Astrocyte (in vitro differentiated cells and primary cell): Measurements from ENCODE around the gene DGKI. TPM values are rescaled to one million over a fixed set of nuclear protein-coding genes. Genes with fewer than 3 reads are reported as not detected.

Experiments
- DNase-seq: peaks from one replicate; pipeline ENCODE4 v3.0.0-alpha.2; 2010; ENCODE audit warnings: low read depth
- FAIRE-seq: peaks from 2 replicates; lab custom pipeline; 2011; peaks lifted over from hg19 to GRCh38; lab: Jason Lieb, UNC
- H2AFZ ChIP-seq: 2 replicates; pipeline ENCODE4 v1.6.0; 2012; ENCODE audit warnings: low read depth, low read length, inconsistent platforms
- H3K27ac ChIP-seq: 2 replicates; pipeline ENCODE4 v1.5.1; 2011; ENCODE audit warnings: low read depth, low read length, inconsistent platforms
- H3K27me3 ChIP-seq: 2 replicates; pipeline ENCODE4 v1.6.0; 2011; ENCODE audit warnings: low read length, inconsistent platforms; ENCODE audit not compliant: insufficient read depth
- H3K36me3 ChIP-seq: 2 replicates; pipeline ENCODE4 v1.5.1; 2011; ENCODE audit warnings: low read length, inconsistent platforms; ENCODE audit not compliant: insufficient read depth
- H3K4me1 ChIP-seq: 2 replicates; pipeline ENCODE4 v1.5.1; 2011; ENCODE audit warnings: low read length, inconsistent platforms; ENCODE audit not compliant: insufficient read depth
- H3K4me2 ChIP-seq: 2 replicates; pipeline ENCODE4 v1.6.0; 2012; ENCODE audit warnings: low read length, inconsistent platforms
- H3K4me3 ChIP-seq: 2 replicates; pipeline ENCODE4 v1.5.1; 2011; ENCODE audit warnings: low read depth, mild to moderate bottlenecking, low read length, inconsistent platforms; ENCODE audit not compliant: insufficient read depth
- H3K79me2 ChIP-seq: 2 replicates; pipeline ENCODE4 v1.6.0; 2012; ENCODE audit warnings: mild to moderate bottlenecking, low read length, inconsistent platforms; ENCODE audit not compliant: insufficient read depth
- H3K9ac ChIP-seq: 2 replicates; pipeline ENCODE4 v1.6.0; 2012; ENCODE audit warnings: mild to moderate bottlenecking, low read length, inconsistent platforms
- H3K9me3 ChIP-seq: 2 replicates; pipeline ENCODE4 v1.5.1; 2012; ENCODE audit warnings: low read depth, mild to moderate bottlenecking, low read length, inconsistent platforms; ENCODE audit not compliant: insufficient read depth
- H4K20me1 ChIP-seq: 2 replicates; pipeline ENCODE4 v1.6.0; 2012; ENCODE audit warnings: low read length, inconsistent platforms; ENCODE audit not compliant: insufficient read depth
- H3K27ac Mint-ChIP-seq: one replicate; pipeline ENCODE4 v1.8.0; 2021; ENCODE audit warnings: mild to moderate bottlenecking, mixed read lengths; ENCODE audit not compliant: unreplicated experiment
- H3K27me3 Mint-ChIP-seq: one replicate; pipeline ENCODE4 v1.8.0; 2021; ENCODE audit warnings: low read depth, mixed read lengths; ENCODE audit not compliant: unreplicated experiment
- H3K36me3 Mint-ChIP-seq: one replicate; pipeline ENCODE4 v1.8.0; 2021; ENCODE audit warnings: low read depth, mixed read lengths; ENCODE audit not compliant: unreplicated experiment
- H3K4me1 Mint-ChIP-seq: one replicate; pipeline ENCODE4 v1.8.0; 2021; ENCODE audit warnings: low read depth, mixed read lengths; ENCODE audit not compliant: unreplicated experiment
- H3K4me3 Mint-ChIP-seq: one replicate; pipeline ENCODE4 v1.8.0; 2021; ENCODE audit warnings: mild to moderate bottlenecking, moderate library complexity, mixed read lengths; ENCODE audit not compliant: unreplicated experiment
- H3K9me3 Mint-ChIP-seq: one replicate; pipeline ENCODE4 v1.8.0; 2021; ENCODE audit warnings: mild to moderate bottlenecking, mixed read lengths; ENCODE audit not compliant: unreplicated experiment
- CTCF ChIP-seq: IDR thresholded peaks from 2 replicates; pipeline ENCODE4 v1.5.1; 2011; ENCODE audit warnings: low read depth, mild to moderate bottlenecking, inconsistent platforms, low read length, moderate library complexity; ENCODE audit not compliant: insufficient read depth
- EZH2 ChIP-seq: IDR thresholded peaks from 2 replicates; pipeline ENCODE4 v1.6.1; 2012; ENCODE audit warnings: mild to moderate bottlenecking, low read length, inconsistent platforms; ENCODE audit not compliant: insufficient read depth
- total RNA-seq: library from RNA; stranded (reverse); gene quantifications from 2 replicates; pipeline ENCODE4 v1.2.1, GENCODE V29; 2021

DGKI gene
- total RNA-seq, 1 donor from 2014 or later, result 6.3 TPM

- Mint-ChIP-seq H3K4me1 (peaks cover 33% of the 10 kb centered on the region), H3K27me3 (no peaks in the 10 kb centered on the region), H3K27ac (no peak overlapping the region)
Observed at GRCh38 chr7:137690635-137691034, 156.1 kb downstream of the DGKI start.

GRCh38 chr7:137689761-137690160 is 157.0 kb downstream of the DGKI start:
- no peak overlapping the region for H3K27ac Mint-ChIP-seq
- Histone ChIP-seq H4K20me1 (no peaks in the 10 kb centered on the region), H2AFZ (no peak overlapping the region), H3K27ac (no peak overlapping the region), H3K9ac (no peak overlapping the region), H3K36me3 (no peaks in the 10 kb centered on the region), H3K9me3 (no peaks in the 10 kb centered on the region), H3K79me2 (no peaks in the 10 kb centered on the region), H3K4me3 (no peak overlapping the region), H3K4me2 (no peak overlapping the region), H3K4me1 (peaks cover 16% of the 10 kb centered on the region), H3K27me3 (no peaks in the 10 kb centered on the region)
- no peak for FAIRE-seq
- H3K4me3 Mint-ChIP-seq, result no peak overlapping the region
- peaks cover 7% of the 10 kb centered on the region for H3K36me3 Mint-ChIP-seq
- H3K27me3 Mint-ChIP-seq, result no peaks in the 10 kb centered on the region
- peaks cover 36% of the 10 kb centered on the region for H3K4me1 Mint-ChIP-seq
- TF ChIP-seq EZH2 (no peak), CTCF (no peak)
- DNase-seq, result no peak
- peaks cover 7% of the 10 kb centered on the region for H3K9me3 Mint-ChIP-seq

More at GRCh38 chr7:137690635-137691034, 156.1 kb downstream of the DGKI start:
- no peaks in the 10 kb centered on the region for H3K27me3 ChIP-seq
- H3K9me3 Mint-ChIP-seq, result peaks cover 3% of the 10 kb centered on the region
- no peak overlapping the region for H2AFZ ChIP-seq
- no peaks in the 10 kb centered on the region for H3K36me3 ChIP-seq
- peaks cover 7% of the 10 kb centered on the region for H3K36me3 Mint-ChIP-seq
- FAIRE-seq (no peak), DNase-seq (no peak)
- TF ChIP-seq EZH2, result no peak
- no peak for TF ChIP-seq CTCF
- H3K4me3 Mint-ChIP-seq, result no peak overlapping the region
- no peaks in the 10 kb centered on the region for H3K9me3 ChIP-seq
- H3K4me1 ChIP-seq, result peaks cover 16% of the 10 kb centered on the region
- no peaks in the 10 kb centered on the region for H4K20me1 ChIP-seq
- H3K4me2 ChIP-seq, result no peak overlapping the region
- H3K27ac ChIP-seq, result no peak overlapping the region
- no peak overlapping the region for H3K4me3 ChIP-seq
- no peak overlapping the region for H3K9ac ChIP-seq
- no peaks in the 10 kb centered on the region for H3K79me2 ChIP-seq

- H3K27ac Mint-ChIP-seq, result peak overlapping the region; percentile 83
- no peak overlapping the region for H3K4me3 Mint-ChIP-seq
- Histone ChIP-seq H3K9me3 (no peaks in the 10 kb centered on the region), H3K4me1 (peaks cover 24% of the 10 kb centered on the region), H3K9ac (peak overlapping the region; percentile 82), H3K27ac (peak overlapping the region; percentile 96), H2AFZ (peak overlapping the region; percentile 31), H3K79me2 (no peaks in the 10 kb centered on the region), H3K4me2 (peak overlapping the region; percentile 68), H3K36me3 (no peaks in the 10 kb centered on the region), H4K20me1 (no peaks in the 10 kb centered on the region), H3K4me3 (no peak overlapping the region), H3K27me3 (no peaks in the 10 kb centered on the region)
- TF ChIP-seq CTCF, result no peak
- no peak for TF ChIP-seq EZH2
- peak; percentile 81 for FAIRE-seq
- peak; percentile 90 for DNase-seq
- H3K36me3 Mint-ChIP-seq, result peaks cover 7% of the 10 kb centered on the region
- H3K4me1 Mint-ChIP-seq, result peaks cover 43% of the 10 kb centered on the region
- peaks cover 7% of the 10 kb centered on the region for H3K9me3 Mint-ChIP-seq
- H3K27me3 Mint-ChIP-seq, result no peaks in the 10 kb centered on the region
Observed at GRCh38 chr7:137687556-137688265, 159.1 kb downstream of the DGKI start.
